NCI-H2196 (cell line): ENCODE results near the gene MICAL1.
"Not testable (repeated sequence)": the region's sequence is repeated elsewhere in the genome, so short reads cannot be mapped to it uniquely, and the experiment has no call there.

Source experiments
- DNase-seq: peaks from one replicate; lab custom pipeline; 2025; ENCODE audit not compliant: unreplicated experiment; lab: John Stamatoyannopoulos, UW

MICAL1 gene

GRCh38 chr6:109478222-109478805 is 22.7 kb upstream of the MICAL1 start:
- no peak for DNase-seq

DNA sequence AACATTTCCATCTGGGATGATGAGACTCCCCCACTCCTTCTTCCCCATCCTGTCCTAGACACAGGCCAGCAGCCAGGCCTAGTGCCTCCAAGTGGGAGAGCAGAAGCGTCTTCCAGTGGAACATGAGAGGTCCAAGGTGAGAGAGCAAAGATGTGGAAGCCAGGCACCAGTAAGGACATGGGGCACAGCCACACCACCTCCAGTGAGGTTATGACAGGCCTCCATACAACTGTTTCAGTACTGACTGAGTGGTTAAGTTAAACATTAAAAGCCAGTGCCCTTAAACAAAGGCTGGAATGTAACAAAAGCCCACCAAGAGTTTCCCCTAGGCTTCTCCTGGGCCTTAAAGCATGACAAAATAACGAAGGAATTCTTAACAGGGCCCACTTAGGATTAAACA is 22.2 kb upstream of the MICAL1 start:
- no peak for DNase-seq

- DNase-seq: no peak
Measured at GRCh38 chr6:109477184-109477583, 21.6 kb upstream of the MICAL1 start.

DNA sequence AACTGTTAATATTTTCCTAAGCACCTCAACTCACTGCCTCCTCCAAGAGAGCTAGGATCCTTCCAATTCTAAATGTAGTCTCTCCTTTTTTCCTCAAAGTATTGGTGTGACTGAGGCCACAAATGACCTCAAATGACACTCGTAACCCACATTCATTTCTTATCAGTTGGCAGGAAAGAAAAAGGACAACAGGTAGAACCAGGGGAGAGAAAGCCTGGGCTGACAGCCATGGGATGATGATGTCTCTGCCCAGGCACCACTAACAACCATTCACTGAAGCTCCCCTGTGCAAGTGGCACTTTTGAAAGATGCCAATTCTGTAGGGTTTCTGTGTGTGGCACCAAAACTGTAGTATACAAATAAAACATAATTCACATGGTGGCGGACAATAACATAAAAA is 20.1 kb upstream of the MICAL1 start:
- no peak for DNase-seq

DNA sequence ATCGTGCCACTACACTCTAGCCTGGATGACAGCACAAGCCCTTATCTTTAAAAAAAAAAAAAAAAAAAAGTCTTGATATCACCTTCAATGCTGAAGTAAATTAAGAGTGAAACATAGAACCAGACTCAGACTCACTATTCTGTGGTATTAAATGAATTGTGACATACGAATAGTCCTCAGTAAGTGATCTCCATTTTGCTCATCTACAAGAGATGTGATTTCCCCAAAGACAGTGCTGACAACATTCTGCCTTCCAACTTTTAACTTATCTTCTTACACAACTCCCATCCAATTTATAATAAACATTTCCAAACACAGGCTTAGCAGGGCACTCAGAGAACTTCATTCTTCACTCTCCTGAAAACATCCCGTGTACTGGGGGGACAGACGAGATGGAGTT is 19.4 kb upstream of the MICAL1 start:
- DNase-seq: no peak

DNA sequence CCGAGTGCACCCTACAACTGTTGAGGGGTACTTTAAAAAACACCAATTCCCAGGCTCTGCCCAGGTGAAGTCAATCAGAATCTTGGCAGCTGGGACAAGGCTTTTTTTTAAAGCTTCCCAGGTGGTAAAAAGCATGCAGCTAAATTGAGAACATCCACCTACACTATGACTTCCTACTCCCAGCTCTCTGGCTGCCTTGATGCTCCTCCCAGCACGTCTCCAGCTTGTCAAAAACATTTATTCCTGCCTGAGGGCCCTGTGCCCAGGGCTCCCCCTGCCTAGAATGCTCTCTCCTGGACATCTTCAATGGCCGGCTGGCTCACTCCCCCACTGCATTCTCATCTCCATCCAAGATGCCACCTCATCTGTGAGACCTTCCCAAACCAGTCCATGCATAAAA is 17.5 kb upstream of the MICAL1 start:
- DNase-seq: no peak

DNA sequence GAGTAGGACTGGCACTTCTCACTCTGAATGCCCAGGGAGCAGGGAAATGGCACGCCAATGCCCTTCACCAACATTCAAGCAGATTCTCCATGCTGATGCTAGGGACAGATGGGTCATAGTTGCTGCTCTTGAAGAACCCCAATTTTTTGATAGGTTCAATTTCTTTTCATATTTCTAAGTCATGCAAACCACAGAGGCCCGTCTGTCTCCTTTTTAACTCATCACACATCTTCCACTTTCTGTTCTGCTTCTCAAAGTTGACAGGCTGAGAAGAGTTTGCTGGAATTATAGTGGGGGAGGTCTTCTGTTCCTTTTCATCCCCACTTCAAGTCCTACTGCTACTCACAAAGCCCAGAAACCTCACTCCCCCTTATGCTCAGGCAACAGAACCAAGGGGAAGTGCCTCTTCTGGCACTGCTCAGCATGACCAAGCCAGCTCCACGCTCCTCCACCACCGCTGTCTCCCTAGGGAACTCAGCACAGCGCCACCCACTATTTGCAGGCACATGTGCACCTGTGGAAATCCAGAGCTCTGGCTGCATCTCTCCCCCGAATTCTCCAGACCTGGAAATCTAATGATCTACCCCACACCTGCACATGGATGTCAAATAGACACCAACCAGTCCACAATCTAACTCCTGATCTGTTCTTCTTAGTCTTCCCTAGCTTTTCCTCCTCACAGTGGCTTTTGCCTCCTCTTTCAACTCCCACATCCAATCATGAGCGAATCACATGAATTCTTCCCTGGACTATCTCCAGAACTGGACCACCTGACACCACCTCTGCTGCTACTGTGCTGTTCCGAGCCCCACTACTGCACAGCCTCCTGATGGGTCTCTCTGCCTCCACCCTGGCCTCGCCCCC is 16.8 kb upstream of the MICAL1 start:
- DNase-seq: no peak

DNA sequence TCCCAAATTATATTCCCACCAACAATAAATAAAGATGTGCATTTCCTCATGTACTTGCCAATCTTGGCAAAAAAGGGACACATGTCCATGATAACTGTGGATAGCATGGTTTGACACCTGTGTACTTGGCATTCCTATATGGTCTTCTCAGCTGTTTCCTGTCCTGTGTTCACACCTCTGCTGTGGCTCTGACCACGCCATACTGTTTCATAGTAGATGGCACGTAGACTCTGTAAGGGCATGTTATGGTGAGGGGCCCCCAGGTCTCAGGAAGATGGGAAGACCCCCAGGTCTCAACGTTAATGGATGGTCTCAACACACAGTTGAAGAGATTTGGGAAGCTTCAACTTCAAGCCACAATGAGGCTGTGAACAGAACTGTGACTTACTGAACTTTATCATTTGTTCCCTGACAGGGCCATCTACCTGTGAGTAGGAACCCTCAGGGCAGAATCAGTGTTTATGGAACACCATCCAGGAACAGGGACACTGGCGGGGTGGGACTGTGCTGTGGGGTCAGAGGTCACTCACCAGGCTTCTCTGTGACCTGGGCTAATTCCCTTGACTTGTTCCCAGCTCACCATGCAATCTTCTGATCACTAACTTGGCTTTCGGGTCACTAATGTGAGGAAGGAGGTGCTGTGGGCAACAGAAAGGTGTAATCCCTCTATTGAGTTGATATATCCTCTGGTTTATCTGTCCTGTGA is 15.7 kb upstream of the MICAL1 start:
- no peak for DNase-seq

- no peak for DNase-seq
Measured at GRCh38 chr6:109469591-109470189, 14.1 kb upstream of the MICAL1 start.

DNA sequence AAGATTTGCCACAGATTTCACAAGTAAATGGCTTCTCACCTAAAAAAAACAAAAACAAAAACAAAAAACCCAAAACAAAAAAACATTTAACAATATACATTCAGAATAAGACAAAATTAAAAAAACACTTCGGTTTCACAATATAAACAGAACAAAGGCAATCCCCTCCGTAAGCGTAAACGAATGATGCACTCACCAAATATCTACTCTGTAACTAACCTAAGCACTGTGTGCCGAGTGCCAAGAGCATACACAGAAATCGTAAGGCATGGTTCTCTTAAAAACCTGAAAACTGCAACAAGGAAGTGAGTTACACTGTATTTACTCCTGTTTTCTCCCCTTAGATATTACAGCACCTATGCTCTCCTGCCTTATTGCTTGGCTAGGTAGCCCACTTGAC is 12.1 kb upstream of the MICAL1 start:
- DNase-seq: no peak

DNA sequence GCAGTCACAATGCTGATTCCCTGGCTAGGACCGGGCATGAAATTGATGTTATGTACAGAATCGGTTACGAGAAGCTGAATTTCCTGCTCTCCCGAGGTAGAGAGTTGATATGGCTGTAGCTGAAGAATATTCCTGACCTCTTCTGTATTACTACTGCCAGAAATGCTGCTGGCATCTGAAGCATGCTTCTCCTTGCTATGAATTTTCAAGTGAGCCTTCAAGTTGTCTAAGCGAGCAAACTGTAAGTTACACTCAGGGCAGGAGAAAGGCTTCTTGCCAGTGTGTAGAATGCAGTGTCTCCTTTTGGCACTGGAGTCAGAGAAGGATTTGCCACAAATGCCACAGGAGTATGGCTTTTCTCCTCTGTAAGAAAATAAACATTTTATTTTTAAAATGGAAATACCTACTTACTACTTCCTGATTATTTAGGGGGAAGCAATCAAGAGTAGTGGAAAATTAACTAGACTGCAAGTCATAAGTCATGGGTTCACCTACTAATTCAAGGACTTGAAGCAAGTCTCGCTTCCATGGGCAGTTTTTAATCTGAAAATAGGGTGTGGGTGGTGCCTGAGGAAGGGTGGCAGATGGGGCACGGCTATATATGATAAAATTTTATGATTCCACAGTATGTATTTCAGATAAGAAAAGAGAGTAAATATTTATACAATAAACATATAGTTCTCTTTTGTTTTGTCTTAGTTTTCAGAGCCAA is 10.8 kb upstream of the MICAL1 start:
- peak; percentile 30 for DNase-seq

DNA sequence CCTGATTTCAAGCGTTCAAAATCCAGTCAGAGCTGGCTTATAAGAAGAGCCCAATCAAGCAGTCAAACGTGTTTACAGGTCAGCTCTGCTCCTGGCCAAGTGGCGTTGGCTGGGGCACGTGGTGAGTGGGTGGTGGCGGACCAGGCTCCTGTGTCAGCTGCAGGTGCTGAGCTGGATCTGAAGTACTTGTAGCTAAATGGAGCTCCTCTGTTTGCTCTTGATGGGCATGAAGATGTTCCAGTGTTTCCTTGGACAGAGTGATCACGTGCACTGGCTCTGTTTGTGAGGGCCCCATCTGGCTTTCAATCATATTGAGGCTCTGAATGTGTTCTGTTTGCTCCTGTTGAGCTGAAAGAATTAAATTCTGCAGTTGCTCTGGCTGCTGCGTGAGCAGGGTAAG is 10.2 kb upstream of the MICAL1 start:
- DNase-seq: peak; percentile 93

GRCh38 chr6:109461733-109462526 is 6.4 kb upstream of the MICAL1 start:
- no peak for DNase-seq

DNA sequence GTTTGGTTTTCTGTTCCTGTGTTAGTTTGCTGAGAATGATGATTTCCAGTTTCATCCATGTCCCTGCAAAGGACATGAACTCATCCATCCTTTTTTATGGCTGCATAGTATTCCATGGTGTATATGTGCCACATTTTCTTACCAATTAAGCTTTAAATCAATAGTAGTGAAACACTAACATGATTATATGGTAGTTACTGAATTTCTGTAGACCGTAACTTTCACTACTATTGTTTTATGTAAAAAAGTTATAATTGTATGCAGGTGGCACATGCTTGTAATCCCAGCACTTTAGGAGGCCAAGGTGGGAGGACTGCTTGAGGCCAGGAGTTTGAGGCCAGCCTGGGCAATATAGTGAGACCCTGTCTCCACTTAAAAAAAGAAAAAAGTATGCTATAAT is 5.6 kb upstream of the MICAL1 start:
- not testable (repeated sequence) for DNase-seq

GRCh38 chr6:109460161-109460829 is 4.7 kb upstream of the MICAL1 start:
- DNase-seq: no peak

GRCh38 chr6:109458774-109459531 is 3.4 kb upstream of the MICAL1 start:
- no peak for DNase-seq

DNA sequence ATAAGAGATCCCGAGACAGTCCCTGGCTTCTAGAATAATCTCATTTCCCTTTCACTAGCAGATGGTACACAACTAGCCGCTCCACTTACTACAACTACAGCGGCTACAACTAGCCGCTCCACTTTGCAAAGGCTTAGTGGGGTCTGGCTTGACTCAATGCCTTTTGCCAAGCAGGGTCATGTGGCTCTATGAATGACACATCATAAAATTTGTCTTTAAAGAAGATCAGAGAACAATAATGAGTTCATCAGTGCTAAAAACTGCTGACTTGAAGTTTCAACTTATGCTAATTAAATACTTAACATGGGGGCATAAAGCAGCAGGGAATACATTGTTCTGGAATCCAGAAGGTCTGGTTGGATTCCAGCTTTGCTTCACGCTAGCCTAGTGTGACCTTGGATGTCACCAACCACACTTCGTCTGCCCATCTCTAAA is 2.0 kb upstream of the MICAL1 start:
- no peak for DNase-seq

DNA sequence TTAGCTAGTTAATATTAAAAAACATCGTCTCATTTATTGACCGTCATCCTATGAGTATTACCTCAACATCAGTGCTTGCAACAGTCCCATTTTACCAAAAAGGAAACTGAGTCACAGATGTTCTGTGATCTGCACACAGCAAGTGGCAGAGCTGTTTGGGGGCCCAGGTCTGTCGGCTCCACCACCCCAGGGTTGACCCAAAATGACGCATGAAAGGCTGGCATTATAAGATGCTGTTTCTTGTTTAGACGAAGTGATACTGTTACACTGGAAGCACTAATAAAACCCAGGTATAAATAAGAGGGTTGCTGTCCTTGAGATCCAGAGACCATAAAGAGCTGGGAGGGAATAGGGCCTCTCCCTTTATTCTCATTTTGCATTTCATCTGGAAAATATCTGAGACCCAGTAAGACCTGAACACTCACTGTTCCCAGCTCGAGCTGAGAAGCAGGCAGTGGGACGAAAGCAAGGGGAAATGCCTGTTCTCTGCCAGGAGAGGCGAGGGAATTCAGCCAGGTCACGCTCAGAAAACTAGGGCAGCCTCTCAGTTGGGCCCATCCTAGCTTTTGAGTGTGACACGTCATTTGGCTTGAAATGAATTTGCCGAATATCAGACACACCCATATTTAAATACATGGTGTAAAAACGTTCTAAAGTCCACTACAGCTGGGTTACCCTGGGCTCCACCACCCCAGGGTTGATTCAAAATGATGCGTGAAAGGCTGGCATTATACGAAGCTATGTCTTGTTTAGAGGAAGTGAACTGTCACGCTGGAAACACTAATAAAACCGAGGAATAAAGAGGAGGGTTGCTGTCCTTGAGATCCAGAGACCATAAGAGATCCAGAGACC is 1.4 kb upstream of the MICAL1 start:
- no peak for DNase-seq
